ENCODE measurements around the gene PCDHA11.

DNA sequence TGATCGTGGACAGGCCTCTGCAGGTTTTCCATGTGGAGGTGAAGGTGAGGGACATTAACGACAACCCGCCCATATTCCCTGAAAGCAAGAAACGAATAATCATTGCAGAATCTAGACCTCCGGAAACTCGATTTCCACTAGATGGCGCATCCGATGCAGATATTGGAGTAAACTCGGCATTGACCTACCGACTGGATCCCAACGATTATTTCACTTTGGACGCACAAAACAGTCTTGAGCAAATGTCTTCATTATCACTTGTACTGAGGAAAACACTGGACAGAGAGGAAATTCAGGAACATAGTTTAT is 13.8 kb downstream of the PCDHA11 start:
- no peak for TF ChIP-seq POLR2A (IDR thresholded peaks at IDR 0.05)
- TF ChIP-seq, protein P1, sequence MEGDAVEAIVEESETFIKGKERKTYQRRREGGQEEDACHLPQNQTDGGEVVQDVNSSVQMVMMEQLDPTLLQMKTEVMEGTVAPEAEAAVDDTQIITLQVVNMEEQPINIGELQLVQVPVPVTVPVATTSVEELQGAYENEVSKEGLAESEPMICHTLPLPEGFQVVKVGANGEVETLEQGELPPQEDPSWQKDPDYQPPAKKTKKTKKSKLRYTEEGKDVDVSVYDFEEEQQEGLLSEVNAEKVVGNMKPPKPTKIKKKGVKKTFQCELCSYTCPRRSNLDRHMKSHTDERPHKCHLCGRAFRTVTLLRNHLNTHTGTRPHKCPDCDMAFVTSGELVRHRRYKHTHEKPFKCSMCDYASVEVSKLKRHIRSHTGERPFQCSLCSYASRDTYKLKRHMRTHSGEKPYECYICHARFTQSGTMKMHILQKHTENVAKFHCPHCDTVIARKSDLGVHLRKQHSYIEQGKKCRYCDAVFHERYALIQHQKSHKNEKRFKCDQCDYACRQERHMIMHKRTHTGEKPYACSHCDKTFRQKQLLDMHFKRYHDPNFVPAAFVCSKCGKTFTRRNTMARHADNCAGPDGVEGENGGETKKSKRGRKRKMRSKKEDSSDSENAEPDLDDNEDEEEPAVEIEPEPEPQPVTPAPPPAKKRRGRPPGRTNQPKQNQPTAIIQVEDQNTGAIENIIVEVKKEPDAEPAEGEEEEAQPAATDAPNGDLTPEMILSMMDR (IDR thresholded peaks at IDR 0.05 in 4 of 5, conservative IDR thresholded peaks at IDR 0.05 in 1 of 5): no peak
